Liver (tissue), 9 donors: ENCODE results near the gene MBP. TPM values are rescaled to one million over a fixed set of nuclear protein-coding genes. Genes with fewer than 3 reads are reported as not detected.

Source experiments
- DNase-seq: peaks from one replicate; pipeline ENCODE4 v3.0.0-alpha.2; 2017; ENCODE audit warnings: low spot score
- H3K27ac ChIP-seq, 2 donors: one replicate each; pipeline ENCODE4 v1.7.0; 2013; ENCODE audit warnings: inconsistent platforms in 2 of 2, low read length in 2 of 2, control low read depth in 1 of 2, low read depth in 1 of 2, mild to moderate bottlenecking in 1 of 2
- H3K27me3 ChIP-seq, 4 donors: one replicate each; pipeline versions ENCODE4 v1.6.1 to v1.7.0; 2013; ENCODE audit warnings: low read length in 3 of 4, inconsistent platforms in 1 of 4, mild to moderate bottlenecking in 1 of 4, moderate library complexity in 1 of 4; ENCODE audit not compliant: control insufficient read depth in 4 of 4, insufficient read depth in 4 of 4
- H3K36me3 ChIP-seq, 4 donors: one replicate each; pipeline versions ENCODE4 v1.6.1 to v1.7.0; 2013; ENCODE audit warnings: low read length in 3 of 4, mild to moderate bottlenecking in 3 of 4, low read depth in 1 of 4, moderate library complexity in 1 of 4; ENCODE audit not compliant: control insufficient read depth in 4 of 4, insufficient read depth in 3 of 4
- H3K4me1 ChIP-seq, 4 donors: one replicate each; pipeline versions ENCODE4 v1.6.1 to v1.7.0; 2013; ENCODE audit warnings: low read length in 3 of 4, mild to moderate bottlenecking in 3 of 4, moderate library complexity in 1 of 4; ENCODE audit not compliant: control insufficient read depth in 4 of 4, insufficient read depth in 4 of 4
- H3K4me3 ChIP-seq, 3 donors: one replicate each; pipeline versions ENCODE4 v1.6.1 to v1.7.0; 2013; ENCODE audit warnings: low read length in 3 of 3, control low read depth in 1 of 3, low read depth in 1 of 3, mild to moderate bottlenecking in 1 of 3
- H3K9ac ChIP-seq, 2 donors: one replicate each; pipeline ENCODE4 v1.7.0; 2013; ENCODE audit warnings: low read length in 2 of 2, mild to moderate bottlenecking in 2 of 2, moderate library complexity in 2 of 2, control low read depth in 1 of 2, low read depth in 1 of 2
- H3K9me3 ChIP-seq, 4 donors: one replicate each; pipeline versions ENCODE4 v1.6.1 to v1.7.0; 2013; ENCODE audit warnings: low read length in 3 of 4; ENCODE audit not compliant: control insufficient read depth in 4 of 4
- GABPA ChIP-seq, 2 donors: IDR thresholded peaks in 1 of 2; conservative IDR thresholded peaks in 1 of 2; 2 replicates each; pipeline ENCODE4 v1.6.1; 2016; ENCODE audit warnings: antibody characterized with exemption in 2 of 2, mild to moderate bottlenecking in 1 of 2, moderate library complexity in 1 of 2
- HNF4G ChIP-seq: IDR thresholded peaks from 2 replicates; pipeline ENCODE4 v1.6.1; 2016; ENCODE audit warnings: antibody characterized with exemption
- JUND ChIP-seq, 2 donors: IDR thresholded peaks; 2 replicates each; pipeline ENCODE4 v1.6.1; 2016; ENCODE audit warnings: antibody characterized with exemption in 2 of 2
- RXRA ChIP-seq, 2 donors: IDR thresholded peaks; 2 replicates each; pipeline ENCODE4 v1.6.1; 2017 to 2018; ENCODE audit warnings: antibody characterized with exemption in 2 of 2, mild to moderate bottlenecking in 1 of 2
- TAF1 ChIP-seq: conservative IDR thresholded peaks from 2 replicates; pipeline ENCODE4 v1.6.1; 2016; ENCODE audit warnings: antibody characterized with exemption, mild to moderate bottlenecking
- YY1 ChIP-seq: IDR thresholded peaks from 2 replicates; pipeline ENCODE4 v1.6.1; 2016; ENCODE audit warnings: antibody characterized with exemption, mild to moderate bottlenecking
- WGBS: extraction: QIAGEN DNeasy Blood & Tissue Kit; methylation state at CpG from one replicate; pipeline ENCODE4 v1.1.7; 2013; 5-methylcytosine and 5-hydroxymethylcytosine counted together
- polyA plus RNA-seq, 2 donors: library from polyadenylated mRNA; stranded (reverse) in 1 of 2; unstranded in 1 of 2; fragments of 200-250 nt in 1 of 2; fragments of >200 nt in 1 of 2; fragmentation: Nextera tagmentation in 1 of 2; extraction: Ambion mirVana in 1 of 2; gene quantifications; one replicate each; pipeline versions ENCODE4 v1.2.1 to v1.2.3, GENCODE V29; 2013 to 2015
- total RNA-seq, 2 donors: library from RNA; depleted of rRNA; stranded (reverse); fragments of >200 nt; gene quantifications; one replicate each; pipeline ENCODE4 v1.2.3, GENCODE V29; 2014
- TF ChIP-seq, protein P1 (sequence below): IDR thresholded peaks from 2 replicates; pipeline ENCODE4 v1.6.1; 2016; ENCODE audit warnings: antibody characterized with exemption, mild to moderate bottlenecking
- donor health status: healthy.
- donor health status: healthy.
- donor health status: healthy.
- donor health status: healthy.
- donor health status: healthy.

Gene MBP
- total and polyA plus RNA-seq, 4 donors: 9.7 to 23.3 (median 17.7) TPM

- peaks cover 0 to 10% (median 1%) of the 10 kb centered on the region in 4 donors for H3K36me3 ChIP-seq
- H3K4me1 ChIP-seq: peaks cover 0 to 4% (median 0%) of the 10 kb centered on the region in 4 donors
- no peak overlapping the region for H3K27ac ChIP-seq
- WGBS: 90% methylated on average over 11 of the region's 11 CpGs
- no peak overlapping the region for H3K9ac ChIP-seq
- TF ChIP-seq GABPA (IDR thresholded peaks at IDR 0.05 in 1 of 2, conservative IDR thresholded peaks at IDR 0.05 in 1 of 2): no peak
- no peak overlapping the region for H3K4me3 ChIP-seq
- H3K27me3 ChIP-seq: no peaks in the 10 kb centered on the region
- H3K9me3 ChIP-seq: no peaks in the 10 kb centered on the region
- no peak for DNase-seq
Measured at GRCh38 chr18:77096936-77097886, 35.4 kb downstream of the MBP start.

GRCh38 chr18:77095391-77096371 lies 36.9 kb downstream of the MBP start:
- Histone ChIP-seq H3K36me3 (peaks cover 0 to 10% (median 1%) of the 10 kb centered on the region in 4 donors), H3K9me3 (no peaks in the 10 kb centered on the region), H3K4me3 (no peak overlapping the region), H3K9ac (no peak overlapping the region), H3K27me3 (no peaks in the 10 kb centered on the region), H3K27ac (peak overlapping the region; percentile 3 to 56), H3K4me1 (no peaks in the 10 kb centered on the region)
- TF ChIP-seq, protein P1, sequence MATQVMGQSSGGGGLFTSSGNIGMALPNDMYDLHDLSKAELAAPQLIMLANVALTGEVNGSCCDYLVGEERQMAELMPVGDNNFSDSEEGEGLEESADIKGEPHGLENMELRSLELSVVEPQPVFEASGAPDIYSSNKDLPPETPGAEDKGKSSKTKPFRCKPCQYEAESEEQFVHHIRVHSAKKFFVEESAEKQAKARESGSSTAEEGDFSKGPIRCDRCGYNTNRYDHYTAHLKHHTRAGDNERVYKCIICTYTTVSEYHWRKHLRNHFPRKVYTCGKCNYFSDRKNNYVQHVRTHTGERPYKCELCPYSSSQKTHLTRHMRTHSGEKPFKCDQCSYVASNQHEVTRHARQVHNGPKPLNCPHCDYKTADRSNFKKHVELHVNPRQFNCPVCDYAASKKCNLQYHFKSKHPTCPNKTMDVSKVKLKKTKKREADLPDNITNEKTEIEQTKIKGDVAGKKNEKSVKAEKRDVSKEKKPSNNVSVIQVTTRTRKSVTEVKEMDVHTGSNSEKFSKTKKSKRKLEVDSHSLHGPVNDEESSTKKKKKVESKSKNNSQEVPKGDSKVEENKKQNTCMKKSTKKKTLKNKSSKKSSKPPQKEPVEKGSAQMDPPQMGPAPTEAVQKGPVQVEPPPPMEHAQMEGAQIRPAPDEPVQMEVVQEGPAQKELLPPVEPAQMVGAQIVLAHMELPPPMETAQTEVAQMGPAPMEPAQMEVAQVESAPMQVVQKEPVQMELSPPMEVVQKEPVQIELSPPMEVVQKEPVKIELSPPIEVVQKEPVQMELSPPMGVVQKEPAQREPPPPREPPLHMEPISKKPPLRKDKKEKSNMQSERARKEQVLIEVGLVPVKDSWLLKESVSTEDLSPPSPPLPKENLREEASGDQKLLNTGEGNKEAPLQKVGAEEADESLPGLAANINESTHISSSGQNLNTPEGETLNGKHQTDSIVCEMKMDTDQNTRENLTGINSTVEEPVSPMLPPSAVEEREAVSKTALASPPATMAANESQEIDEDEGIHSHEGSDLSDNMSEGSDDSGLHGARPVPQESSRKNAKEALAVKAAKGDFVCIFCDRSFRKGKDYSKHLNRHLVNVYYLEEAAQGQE: peak; percentile 47
- TF ChIP-seq RXRA (IDR thresholded peaks at IDR 0.05) (peak in 1 of 2 donors; percentile 27), HNF4G (no peak)
- no peak for DNase-seq
- WGBS: 84% methylated on average over 13 of the region's 13 CpGs

DNA sequence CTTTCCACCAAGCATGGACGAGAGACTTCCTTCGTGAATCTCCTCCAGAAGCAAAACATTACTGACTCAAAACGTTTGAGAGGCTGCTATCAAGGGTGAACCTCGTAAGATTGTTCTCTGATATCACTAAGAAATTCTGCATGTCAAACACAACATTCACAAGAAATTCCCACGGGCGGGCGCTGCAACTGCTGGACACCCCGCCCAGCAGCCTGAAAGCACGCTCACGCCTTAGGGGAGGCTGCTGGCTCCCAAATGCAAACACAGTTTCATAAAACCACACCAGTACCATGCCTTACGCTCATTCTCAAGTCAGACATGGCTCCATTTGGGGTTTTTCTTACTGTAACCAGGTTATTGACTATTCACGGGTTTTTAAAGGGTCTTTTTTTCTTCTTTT lies 39.0 kb downstream of the MBP start:
- peaks cover 0 to 14% (median 1%) of the 10 kb centered on the region in 4 donors for H3K36me3 ChIP-seq

More for the DNA sequence above, 39.0 kb downstream of the MBP start:
- no peaks in the 10 kb centered on the region for H3K9me3 ChIP-seq
- 87% methylated on average over 12 of the region's 12 CpGs for WGBS
- H3K27ac ChIP-seq: no peak overlapping the region
- TF ChIP-seq JUND (IDR thresholded peaks at IDR 0.05) (no peak), TAF1 (no peak), YY1 (no peak)
- no peak for DNase-seq
- H3K27me3 ChIP-seq: no peaks in the 10 kb centered on the region
- peaks cover 0 to 3% (median 0%) of the 10 kb centered on the region in 4 donors for H3K4me1 ChIP-seq
- no peak overlapping the region for H3K9ac ChIP-seq
- no peak overlapping the region for H3K4me3 ChIP-seq
